HUES64 (cell line): Measurements from ENCODE around the gene ATP2B2.

Experiments
- H3K27ac ChIP-seq: 2 replicates; pipeline ENCODE4 v1.7.0; 2013; ENCODE audit warnings: low read depth, low read length, inconsistent platforms
- H3K27me3 ChIP-seq: 2 replicates; pipeline ENCODE4 v1.6.1; 2013; ENCODE audit warnings: mild to moderate bottlenecking, low read length; ENCODE audit not compliant: insufficient read depth
- H3K36me3 ChIP-seq: 2 replicates; pipeline ENCODE4 v1.6.1; 2013; ENCODE audit warnings: mild to moderate bottlenecking, low read length; ENCODE audit not compliant: insufficient read depth
- H3K4me1 ChIP-seq: 2 replicates; pipeline ENCODE4 v1.6.1; 2013; ENCODE audit warnings: mild to moderate bottlenecking, low read length, moderate library complexity; ENCODE audit not compliant: insufficient read depth
- H3K4me3 ChIP-seq: 2 replicates; pipeline ENCODE4 v1.5.1; 2013; ENCODE audit warnings: mild to moderate bottlenecking, low read length, moderate library complexity
- H3K9ac ChIP-seq: 2 replicates; pipeline ENCODE4 v1.6.1; 2013; ENCODE audit warnings: mild to moderate bottlenecking, low read depth, low read length
- H3K9me3 ChIP-seq: 2 replicates; pipeline ENCODE4 v1.6.1; 2013; ENCODE audit warnings: low read depth, low read length; ENCODE audit not compliant: insufficient read depth
- WGBS: fragments of 150-250, 120-280 bp; methylation state at CpG from one replicate; pipeline ENCODE4 v1.1.7; 2013; ENCODE audit warnings: missing lambda C conversion rate; 5-methylcytosine and 5-hydroxymethylcytosine counted together

ATP2B2 gene

GRCh38 chr3:10360478-10360877 is 144.9 kb downstream of the ATP2B2 start:
- Histone ChIP-seq H3K4me1 (no peaks in the 10 kb centered on the region), H3K27ac (no peak overlapping the region), H3K9me3 (no peaks in the 10 kb centered on the region), H3K27me3 (no peaks in the 10 kb centered on the region), H3K4me3 (no peak overlapping the region), H3K9ac (no peak overlapping the region), H3K36me3 (no peaks in the 10 kb centered on the region)
- WGBS, result 94% methylated on average over 7 of the region's 7 CpGs

GRCh38 chr3:10359761-10360161 is 145.6 kb downstream of the ATP2B2 start:
- H3K9ac ChIP-seq, result no peak overlapping the region
- no peaks in the 10 kb centered on the region for H3K27me3 ChIP-seq
- no peaks in the 10 kb centered on the region for H3K36me3 ChIP-seq
- WGBS, result 95% methylated on average over 19 of the region's 19 CpGs
- no peak overlapping the region for H3K4me3 ChIP-seq
- H3K4me1 ChIP-seq, result no peaks in the 10 kb centered on the region
- no peaks in the 10 kb centered on the region for H3K9me3 ChIP-seq
- H3K27ac ChIP-seq, result no peak overlapping the region

DNA sequence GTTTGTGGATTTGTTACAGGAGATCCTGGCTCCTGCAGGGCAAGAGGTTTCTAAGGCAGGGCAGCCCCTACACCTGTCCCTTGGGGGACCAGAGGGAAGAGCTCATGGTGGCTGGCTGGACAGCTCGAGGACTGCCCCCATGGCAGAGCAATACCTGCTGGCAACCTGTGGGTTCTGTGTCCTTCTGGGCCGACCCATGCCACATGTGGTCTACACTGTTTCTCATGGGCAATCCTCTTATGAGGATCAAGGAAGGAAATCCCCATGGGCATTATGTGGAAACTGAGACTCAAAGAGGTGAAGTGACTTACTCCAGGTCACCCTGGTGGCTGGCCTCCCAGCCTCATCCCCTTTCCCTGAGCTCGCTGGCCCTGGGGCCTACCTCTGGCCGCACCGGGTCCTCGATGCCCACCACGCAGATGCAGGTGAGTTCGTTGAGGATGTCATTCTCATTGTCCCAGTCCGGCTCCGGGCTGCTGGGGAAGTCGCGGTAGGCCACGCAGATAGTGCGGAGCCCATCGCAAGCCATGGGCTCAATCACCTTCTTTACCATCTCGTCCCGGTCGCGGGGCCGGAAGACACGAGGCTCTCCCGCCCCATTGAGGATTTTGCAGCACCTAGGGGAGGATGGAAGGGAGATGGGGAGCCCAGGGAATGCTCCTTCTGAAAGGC is 146.9 kb downstream of the ATP2B2 start:
- no peaks in the 10 kb centered on the region for H3K27me3 ChIP-seq
- 97% methylated on average over 22 of the region's 22 CpGs for WGBS

DNA sequence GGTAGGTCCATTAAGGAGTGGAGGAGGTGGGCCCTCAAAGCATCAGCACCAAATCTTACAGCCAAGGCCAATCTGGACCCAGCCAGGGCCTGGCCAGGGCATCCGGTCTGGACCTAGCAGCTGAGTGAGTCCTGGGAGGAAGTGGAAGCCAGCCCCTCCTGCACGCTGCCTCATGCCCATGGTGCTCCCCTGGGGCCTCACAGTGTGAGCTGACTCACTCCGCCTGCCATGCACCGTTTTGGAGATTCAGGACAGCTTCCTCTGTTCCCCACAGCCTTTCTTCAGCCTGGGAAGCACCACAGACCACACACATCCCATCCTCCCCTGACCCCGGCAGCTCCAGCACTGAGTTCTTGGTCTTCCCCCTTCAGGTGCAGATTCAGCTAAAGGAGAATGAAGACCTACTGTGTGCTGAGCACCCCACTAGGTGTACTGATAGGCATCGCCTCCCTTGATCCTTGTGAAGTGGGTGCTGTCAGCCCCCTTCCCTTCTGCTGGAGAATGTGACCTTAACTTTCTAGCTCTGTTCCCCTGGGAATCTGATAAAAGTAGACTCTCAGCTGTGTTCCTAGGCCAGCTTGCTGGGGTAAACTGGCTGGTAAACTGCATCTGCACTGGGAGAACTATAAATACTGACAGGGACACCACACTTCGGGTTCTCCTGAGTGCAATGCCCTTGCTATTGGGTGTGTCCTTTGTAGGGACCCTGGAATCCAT is 147.6 kb downstream of the ATP2B2 start:
- H3K36me3 ChIP-seq, result no peaks in the 10 kb centered on the region
- no peaks in the 10 kb centered on the region for H3K27me3 ChIP-seq
- no peak overlapping the region for H3K27ac ChIP-seq
- H3K9me3 ChIP-seq, result no peaks in the 10 kb centered on the region
- H3K4me3 ChIP-seq, result no peak overlapping the region
- no peak overlapping the region for H3K9ac ChIP-seq
- 71% methylated on average over 7 of the region's 7 CpGs for WGBS
- no peaks in the 10 kb centered on the region for H3K4me1 ChIP-seq

More for the DNA sequence above, 146.9 kb downstream of the ATP2B2 start:
- no peak overlapping the region for H3K27ac ChIP-seq
- H3K4me3 ChIP-seq, result no peak overlapping the region
- no peak overlapping the region for H3K9ac ChIP-seq
- no peaks in the 10 kb centered on the region for H3K4me1 ChIP-seq
- no peaks in the 10 kb centered on the region for H3K9me3 ChIP-seq
- H3K36me3 ChIP-seq, result no peaks in the 10 kb centered on the region

DNA sequence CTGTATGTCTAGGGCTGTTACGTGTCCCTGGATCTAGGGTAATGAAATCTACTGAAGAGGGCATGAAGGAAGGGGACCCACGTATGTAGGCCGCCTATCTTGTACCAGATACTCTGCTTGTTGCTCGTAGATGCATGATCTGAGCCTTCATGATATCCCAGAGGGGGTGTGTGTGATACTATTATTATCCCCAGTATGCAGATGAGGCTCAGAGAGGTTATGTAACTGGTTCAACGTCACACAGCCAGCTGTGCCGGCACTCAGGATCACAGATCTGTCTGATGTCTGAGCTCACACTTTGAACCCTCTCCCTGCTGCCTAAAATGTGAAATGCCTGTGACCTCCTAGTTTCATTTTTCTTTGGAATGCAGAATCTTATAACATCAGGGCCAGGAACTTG is 148.3 kb downstream of the ATP2B2 start:
- no peak overlapping the region for H3K9ac ChIP-seq
- no peak overlapping the region for H3K4me3 ChIP-seq
- H3K36me3 ChIP-seq, result no peaks in the 10 kb centered on the region
- WGBS, result 90% methylated on average over 6 of the region's 6 CpGs
- H3K27ac ChIP-seq, result no peak overlapping the region
- no peaks in the 10 kb centered on the region for H3K4me1 ChIP-seq
- H3K9me3 ChIP-seq, result no peaks in the 10 kb centered on the region
- no peaks in the 10 kb centered on the region for H3K27me3 ChIP-seq

- Histone ChIP-seq H3K4me1 (no peaks in the 10 kb centered on the region), H3K4me3 (no peak overlapping the region), H3K36me3 (no peaks in the 10 kb centered on the region), H3K27ac (no peak overlapping the region), H3K27me3 (no peaks in the 10 kb centered on the region), H3K9ac (no peak overlapping the region), H3K9me3 (no peaks in the 10 kb centered on the region)
- 78% methylated on average over 5 of the region's 5 CpGs for WGBS
These were observed 148.9 kb downstream of the ATP2B2 start for GRCh38 chr3:10356461-10356981.

DNA sequence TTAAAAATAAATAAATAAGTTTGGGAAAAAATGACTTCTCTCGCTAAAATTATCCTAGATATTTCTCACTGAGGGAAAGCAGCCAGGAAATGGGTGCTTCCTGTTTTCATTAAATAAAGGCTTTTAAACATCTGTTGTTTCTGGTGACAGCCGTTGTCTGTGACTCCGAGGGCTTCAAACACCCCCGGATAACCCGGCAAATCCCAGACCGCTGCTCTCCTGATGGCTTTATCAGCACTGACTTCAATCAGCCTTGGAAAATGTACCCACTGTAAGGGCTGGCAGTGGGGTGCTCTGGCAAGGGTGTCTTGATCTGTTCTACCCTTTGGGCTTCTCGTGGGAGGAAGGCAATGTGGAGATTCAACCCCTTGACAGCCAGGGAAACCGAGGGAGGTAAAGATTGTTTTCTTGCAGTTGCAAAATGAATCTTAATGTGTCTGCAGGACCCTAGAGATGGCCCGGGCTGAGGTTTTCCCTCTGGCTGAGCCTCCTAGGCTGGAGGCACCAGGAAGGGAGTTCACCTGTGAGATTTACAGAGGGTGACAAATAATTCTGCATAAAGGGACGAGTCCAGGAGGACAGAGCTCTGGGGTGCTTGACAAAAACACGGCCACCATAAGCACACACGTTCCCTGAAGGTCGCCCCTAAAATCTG is 150.9 kb downstream of the ATP2B2 start:
- H3K4me3 ChIP-seq, result no peak overlapping the region
- no peaks in the 10 kb centered on the region for H3K27me3 ChIP-seq
- no peaks in the 10 kb centered on the region for H3K36me3 ChIP-seq
- no peaks in the 10 kb centered on the region for H3K9me3 ChIP-seq
- WGBS, result 85% methylated on average over 12 of the region's 13 CpGs
- no peaks in the 10 kb centered on the region for H3K4me1 ChIP-seq
- H3K9ac ChIP-seq, result no peak overlapping the region
- H3K27ac ChIP-seq, result no peak overlapping the region

DNA sequence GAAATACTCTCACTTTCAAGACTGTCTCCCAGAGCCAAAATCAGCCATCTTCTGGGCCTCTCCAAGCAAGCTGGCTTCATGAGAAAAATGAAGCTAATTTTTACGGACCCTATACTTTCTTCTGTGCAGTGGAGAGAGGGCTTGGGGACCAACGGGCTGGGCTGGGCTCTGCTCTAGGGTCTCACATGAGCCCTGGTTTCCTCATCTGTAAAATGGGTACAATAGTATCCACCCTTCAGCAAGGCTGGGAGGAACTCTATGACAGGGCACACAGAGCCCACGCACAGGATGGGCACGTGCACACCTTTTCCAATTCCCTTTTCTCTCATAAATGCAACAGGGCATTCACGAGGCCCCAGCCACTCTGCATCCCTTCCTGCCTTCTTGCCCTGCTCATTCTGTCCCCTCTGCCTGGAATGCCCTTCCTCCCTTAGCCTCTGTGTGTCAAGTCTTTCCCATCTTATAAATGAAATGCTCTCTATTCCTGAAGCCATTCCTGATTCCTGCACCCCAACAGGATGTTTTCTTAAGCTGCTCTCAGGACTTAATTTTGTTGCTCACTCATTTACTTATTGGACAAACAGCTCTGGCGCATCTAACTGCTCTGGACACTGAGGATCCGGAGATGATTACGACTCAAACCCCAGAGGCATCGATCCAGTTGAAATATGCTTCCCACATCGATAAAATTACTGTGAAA is 151.6 kb downstream of the ATP2B2 start:
- H3K36me3 ChIP-seq, result no peaks in the 10 kb centered on the region
- 93% methylated on average over 9 of the region's 10 CpGs for WGBS
- H3K27ac ChIP-seq, result no peak overlapping the region

GRCh38 chr3:10353160-10353559 is 152.2 kb downstream of the ATP2B2 start:
- H3K36me3 ChIP-seq, result no peaks in the 10 kb centered on the region
- no peak overlapping the region for H3K9ac ChIP-seq
- H3K4me1 ChIP-seq, result no peaks in the 10 kb centered on the region
- no peak overlapping the region for H3K27ac ChIP-seq
- WGBS, result 88% methylated on average over 3 of the region's 3 CpGs
- no peaks in the 10 kb centered on the region for H3K27me3 ChIP-seq
- H3K9me3 ChIP-seq, result no peaks in the 10 kb centered on the region
- H3K4me3 ChIP-seq, result no peak overlapping the region

More for the DNA sequence above, 151.6 kb downstream of the ATP2B2 start:
- Histone ChIP-seq H3K27me3 (no peaks in the 10 kb centered on the region), H3K4me1 (no peaks in the 10 kb centered on the region), H3K4me3 (no peak overlapping the region), H3K9ac (no peak overlapping the region), H3K9me3 (no peaks in the 10 kb centered on the region)

DNA sequence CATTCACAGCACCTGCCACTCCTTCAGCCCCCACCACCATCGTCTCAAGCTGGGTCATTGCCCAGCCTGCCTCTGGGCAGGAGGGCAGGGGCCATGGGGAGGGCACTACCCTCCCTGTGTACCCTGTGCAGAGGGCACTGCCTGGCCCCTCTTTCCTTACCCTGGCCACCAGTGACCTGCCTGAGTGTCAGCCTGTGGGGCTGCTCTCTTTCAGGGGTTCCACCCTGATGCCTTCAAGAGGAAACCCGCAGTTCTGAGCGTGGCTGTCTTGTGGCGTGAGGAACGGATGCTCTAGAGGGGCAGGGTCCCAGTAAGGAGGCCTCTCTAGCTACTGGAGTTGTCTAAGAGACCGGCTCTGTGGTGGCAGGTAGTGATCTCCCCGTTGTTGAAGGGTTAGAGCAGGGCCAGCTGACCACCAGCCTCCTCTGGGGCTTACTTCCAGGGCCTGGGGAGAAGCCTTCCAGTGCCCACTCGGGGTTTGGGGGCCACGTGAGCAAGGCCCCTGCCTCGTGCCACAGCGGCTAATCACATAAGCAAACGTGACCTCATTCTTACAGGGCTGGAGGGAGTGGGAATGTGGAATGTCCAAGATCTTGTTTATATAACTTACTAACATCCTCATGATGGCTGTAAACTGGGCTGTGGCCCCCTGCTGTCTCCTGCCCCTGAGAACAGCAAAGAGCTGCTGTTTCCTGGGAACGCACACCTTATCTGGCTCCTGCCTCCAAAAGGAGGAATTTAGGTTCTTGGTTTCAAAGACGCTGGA is 153.1 kb downstream of the ATP2B2 start:
- WGBS, result 81% methylated on average over 14 of the region's 14 CpGs
- no peaks in the 10 kb centered on the region for H3K4me1 ChIP-seq
- H3K4me3 ChIP-seq, result no peak overlapping the region
- no peak overlapping the region for H3K9ac ChIP-seq
- no peaks in the 10 kb centered on the region for H3K36me3 ChIP-seq
- no peaks in the 10 kb centered on the region for H3K9me3 ChIP-seq
- H3K27ac ChIP-seq, result no peak overlapping the region
- no peaks in the 10 kb centered on the region for H3K27me3 ChIP-seq
